Right lobe of liver (tissue), 4 donors: ENCODE measurements around the gene TYRO3.

Experiments
- POLR2A ChIP-seq: fragments of 450-650 bp; IDR thresholded peaks from one replicate; pipeline ENCODE4 v1.6.1; 2017; ENCODE audit warnings: antibody characterized with exemption, mild to moderate bottlenecking
- TF ChIP-seq, protein P1 (sequence below), 4 donors: fragments of 200-600 bp in 3 of 4; fragments of 450-650 bp in 1 of 4; IDR thresholded peaks; one replicate each; pipeline versions ENCODE4 v1.5.1 to v1.8.0; 2016 to 2022; ENCODE audit warnings: antibody characterized with exemption in 4 of 4, mild to moderate bottlenecking in 2 of 4
- donor health status: DM: no; HTN: no; CAD: no.
- donor health status: DM: no; HTN: no; CAD: no.
- donor health status: DM: no; HTN: yes; CAD: no.

DNA sequence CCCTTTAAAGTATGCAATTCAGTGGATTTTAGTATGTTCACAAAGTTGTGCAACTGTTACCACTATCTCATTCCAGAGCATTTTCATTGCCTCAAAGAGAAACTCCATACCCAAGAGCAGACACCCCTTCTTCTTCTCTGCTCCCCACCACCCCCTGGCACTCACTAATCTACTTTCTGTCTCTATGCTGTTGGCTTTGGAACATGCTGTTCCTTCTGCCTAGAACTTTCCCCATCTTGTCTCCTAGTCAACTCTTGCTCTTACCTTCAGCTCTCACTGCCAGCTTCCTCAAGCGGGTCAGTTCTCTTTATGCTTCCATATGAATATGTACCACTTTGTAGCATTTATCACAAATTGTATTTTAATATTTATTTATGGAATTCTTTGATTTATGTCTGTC is 50.1 kb downstream of the TYRO3 start:
- TF ChIP-seq, protein P1, sequence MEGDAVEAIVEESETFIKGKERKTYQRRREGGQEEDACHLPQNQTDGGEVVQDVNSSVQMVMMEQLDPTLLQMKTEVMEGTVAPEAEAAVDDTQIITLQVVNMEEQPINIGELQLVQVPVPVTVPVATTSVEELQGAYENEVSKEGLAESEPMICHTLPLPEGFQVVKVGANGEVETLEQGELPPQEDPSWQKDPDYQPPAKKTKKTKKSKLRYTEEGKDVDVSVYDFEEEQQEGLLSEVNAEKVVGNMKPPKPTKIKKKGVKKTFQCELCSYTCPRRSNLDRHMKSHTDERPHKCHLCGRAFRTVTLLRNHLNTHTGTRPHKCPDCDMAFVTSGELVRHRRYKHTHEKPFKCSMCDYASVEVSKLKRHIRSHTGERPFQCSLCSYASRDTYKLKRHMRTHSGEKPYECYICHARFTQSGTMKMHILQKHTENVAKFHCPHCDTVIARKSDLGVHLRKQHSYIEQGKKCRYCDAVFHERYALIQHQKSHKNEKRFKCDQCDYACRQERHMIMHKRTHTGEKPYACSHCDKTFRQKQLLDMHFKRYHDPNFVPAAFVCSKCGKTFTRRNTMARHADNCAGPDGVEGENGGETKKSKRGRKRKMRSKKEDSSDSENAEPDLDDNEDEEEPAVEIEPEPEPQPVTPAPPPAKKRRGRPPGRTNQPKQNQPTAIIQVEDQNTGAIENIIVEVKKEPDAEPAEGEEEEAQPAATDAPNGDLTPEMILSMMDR (IDR thresholded peaks at IDR 0.05): no peak
- TF ChIP-seq POLR2A: no peak
